B cell (primary cell): ENCODE data around the gene PEA15. TPM values are rescaled to one million over a fixed set of nuclear protein-coding genes. Genes with fewer than 3 reads are reported as not detected.
A peak's percentile ranks its signal among the peaks of the same experiment; 100 is the strongest.

ENCODE experiments used
- ATAC-seq: fragments of 200-7000 bp; cut with Tn5 transposase; one replicate; pipeline ENCODE4 v1.10.0; 2021; ENCODE audit warnings: low read depth, mild to moderate bottlenecking, moderate number of reproducible peaks, moderate library complexity
- CTCF ChIA-PET: fragments of 350-600 bp; sonication (Branson Sonifier 250); formaldehyde crosslinking; loops from one replicate; lab custom pipeline; 2021; ENCODE audit warnings: antibody characterized with exemption, inconsistent platforms; lab: Charles Lee
- POLR2A ChIA-PET: fragments of 350-600 bp; sonication (Branson Sonifier 250); formaldehyde crosslinking; loops from one replicate; lab custom pipeline; 2021; ENCODE audit warnings: antibody characterized with exemption; lab: Charles Lee
- DNase-seq: peaks from one replicate; pipeline ENCODE4 v3.0.0; 2013
- H2AFZ ChIP-seq: 2 replicates; pipeline ENCODE4 v1.6.1; 2012; ENCODE audit warnings: mild to moderate bottlenecking, low read depth, low read length; ENCODE audit not compliant: insufficient read depth, poor library complexity, severe bottlenecking
- H3K27ac ChIP-seq, 2 donors: 1 replicate in 1 of 2; 2 replicates in 1 of 2; pipeline ENCODE4 v1.5.1; 2012 to 2013; ENCODE audit warnings: low read length in 2 of 2, mild to moderate bottlenecking in 2 of 2, moderate library complexity in 1 of 2
- H3K27me3 ChIP-seq, 4 experiments: fragments of 200-600 bp in 1 of 4; sonication (generic) in 1 of 4; replicated peaks in 1 of 4; 1 replicate in 2 of 4; 2 replicates in 2 of 4; pipeline versions ENCODE4 v1.6.1 to v1.7.0; 2013 to 2016; ENCODE audit warnings: low read length in 3 of 4, mild to moderate bottlenecking in 2 of 4, mixed read lengths in 1 of 4, moderate library complexity in 1 of 4; ENCODE audit not compliant: insufficient read depth in 4 of 4, control insufficient read depth in 3 of 4; ENCODE audit errors: control extremely low read depth in 1 of 4
- H3K36me3 ChIP-seq, 2 experiments: replicated peaks in 1 of 2; 1 replicate in 1 of 2; 2 replicates in 1 of 2; pipeline versions ENCODE4 v1.6.1 to v1.7.1; 2013; ENCODE audit warnings: low read length in 1 of 2; ENCODE audit not compliant: insufficient read depth in 2 of 2, control insufficient read depth in 1 of 2; ENCODE audit errors: control extremely low read depth in 1 of 2, extremely low read depth in 1 of 2
- H3K4me1 ChIP-seq, 2 donors: fragments of 200-600 bp in 1 of 2; sonication (generic) in 1 of 2; 1 replicate in 1 of 2; 2 replicates in 1 of 2; pipeline versions ENCODE4 v1.5.1 to v1.6.1; 2013 to 2017; ENCODE audit warnings: low read length in 2 of 2; ENCODE audit not compliant: control insufficient read depth in 2 of 2, insufficient read depth in 2 of 2
- H3K4me2 ChIP-seq: replicated peaks from 2 replicates; pipeline ENCODE3; 2012; ENCODE audit warnings: mild to moderate bottlenecking, low read depth, low read length; ENCODE audit not compliant: poor library complexity, severe bottlenecking
- H3K4me3 ChIP-seq, 5 experiments: fragments of 200-600 bp in 1 of 5; sonication (generic) in 1 of 5; 1 replicate in 3 of 5; 2 replicates in 2 of 5; pipeline versions ENCODE4 v1.5.1 to v1.7.0; 2011 to 2016; ENCODE audit warnings: low read length in 4 of 5, mild to moderate bottlenecking in 4 of 5, low read depth in 2 of 5, control low read depth in 1 of 5, moderate library complexity in 1 of 5; ENCODE audit not compliant: insufficient read depth in 1 of 5; ENCODE audit errors: control extremely low read depth in 1 of 5, extremely low read depth in 1 of 5
- H3K79me2 ChIP-seq: fragments of 200-600 bp; sonication (generic); one replicate; pipeline ENCODE4 v1.6.0; 2016; ENCODE audit warnings: low read length; ENCODE audit not compliant: control insufficient read depth, insufficient read depth
- H3K9ac ChIP-seq: fragments of 200-600 bp; sonication (generic); 2 replicates; pipeline ENCODE4 v1.6.1; 2017; ENCODE audit warnings: mild to moderate bottlenecking, low read length, moderate library complexity
- H3K9me3 ChIP-seq, 3 donors: one replicate each; pipeline versions ENCODE4 v1.6.1 to v1.7.1; 2013; ENCODE audit warnings: low read length in 2 of 3; ENCODE audit not compliant: control insufficient read depth in 2 of 3, insufficient read depth in 1 of 3; ENCODE audit errors: control extremely low read depth in 1 of 3
- H4K20me1 ChIP-seq: 2 replicates; pipeline ENCODE4 v1.6.0; 2012; ENCODE audit warnings: mild to moderate bottlenecking, low read length; ENCODE audit not compliant: insufficient read depth, control insufficient read depth, poor library complexity, severe bottlenecking
- H3K27ac Mint-ChIP-seq: one replicate; pipeline ENCODE4 v1.8.0; 2021; ENCODE audit warnings: mixed read lengths
- H3K27me3 Mint-ChIP-seq: one replicate; pipeline ENCODE4 v1.8.0; 2021; ENCODE audit warnings: mixed read lengths
- H3K4me1 Mint-ChIP-seq: one replicate; pipeline ENCODE4 v1.8.0; 2021; ENCODE audit warnings: mixed read lengths
- H3K4me3 Mint-ChIP-seq: one replicate; pipeline ENCODE4 v1.8.0; 2021; ENCODE audit warnings: mixed read lengths
- H3K9me3 Mint-ChIP-seq: one replicate; pipeline ENCODE4 v1.8.0; 2022; ENCODE audit warnings: mixed read lengths; ENCODE audit not compliant: insufficient read depth
- CTCF ChIP-seq: fragments of 200-600 bp; IDR thresholded peaks from one replicate; pipeline ENCODE4 v1.8.0; 2022; ENCODE audit warnings: antibody characterized with exemption, mild to moderate bottlenecking
- EZH2 ChIP-seq: IDR thresholded peaks from 2 replicates; pipeline ENCODE4 v1.6.1; 2012; ENCODE audit warnings: borderline replicate concordance, low read depth, mild to moderate bottlenecking, moderate library complexity, low read length; ENCODE audit not compliant: insufficient read depth, poor library complexity, severe bottlenecking
- WGBS: methylation state at CpG from one replicate; pipeline ENCODE4 v1.1.5; 2013; ENCODE audit warnings: missing lambda C conversion rate; ENCODE audit not compliant: insufficient coverage; 5-methylcytosine and 5-hydroxymethylcytosine counted together
- intact Hi-C: fragments of 100-400 bp; cut with micrococcal nuclease; formaldehyde crosslinking; loops from one replicate; pipeline ENCODE4 v1.10.0; 2022
- polyA plus RNA-seq: library from polyadenylated mRNA; depleted of rRNA; stranded (reverse); fragments of >200 nt; gene quantifications from 2 replicates; pipeline ENCODE4 v1.2.3, GENCODE V29; 2012
- total RNA-seq, 2 donors: library from RNA; stranded (reverse); fragments of 120-200 nt in 1 of 2; gene quantifications; 1 replicate in 1 of 2; 2 replicates in 1 of 2; pipeline versions ENCODE4 v1.2.3 to v1.2.4, GENCODE V29; 2013 to 2022

PEA15 gene
- total and polyA plus RNA-seq, 2 donors (not counting 1 experiment from before 2014, with no cell fraction given) = 81.7 to 91.4 TPM

GRCh38 chr1:160168016-160168415, 37.2 kb upstream of the PEA15 start:
- no peak overlapping the region for H3K4me3 Mint-ChIP-seq
- peaks cover 15% of the 10 kb centered on the region for H3K4me1 Mint-ChIP-seq
- H3K4me2 ChIP-seq = no peak overlapping the region
- CTCF ChIA-PET = no interaction called here
- H3K9me3 ChIP-seq = no peaks in the 10 kb centered on the region
- H3K27ac ChIP-seq = no peak overlapping the region
- H2AFZ ChIP-seq = no peak overlapping the region
- H3K79me2 ChIP-seq = no peaks in the 10 kb centered on the region
- H3K36me3 ChIP-seq = no peaks in the 10 kb centered on the region
- H3K27me3 ChIP-seq = no peaks in the 10 kb centered on the region
- TF ChIP-seq EZH2 = no peak
- no peak for TF ChIP-seq CTCF
- H3K9ac ChIP-seq = no peak overlapping the region
- DNase-seq (no peak), ATAC-seq (no peak)
- no peaks in the 10 kb centered on the region for H4K20me1 ChIP-seq
- H3K27ac Mint-ChIP-seq = peak overlapping the region; percentile 1
- peaks cover 9 to 14% of the 10 kb centered on the region in 2 donors for H3K4me1 ChIP-seq
- intact Hi-C loops = no loop called here
- H3K4me3 ChIP-seq = no peak overlapping the region
- POLR2A ChIA-PET = no interaction called here
- 75% methylated on average over 2 of the region's 5 CpGs for WGBS
- H3K9me3 Mint-ChIP-seq = no peaks in the 10 kb centered on the region
- H3K27me3 Mint-ChIP-seq = peaks cover 4% of the 10 kb centered on the region

GRCh38 chr1:160168609-160169369, 36.4 kb upstream of the PEA15 start:
- no peaks in the 10 kb centered on the region for H3K79me2 ChIP-seq
- H2AFZ ChIP-seq = no peak overlapping the region
- H3K9ac ChIP-seq = no peak overlapping the region
- no peak overlapping the region for H3K4me3 ChIP-seq
- 92% methylated on average over 6 of the region's 13 CpGs for WGBS
- H3K27ac Mint-ChIP-seq = no peak overlapping the region
- no peaks in the 10 kb centered on the region for H3K27me3 ChIP-seq
- no peak overlapping the region for H3K27ac ChIP-seq
- intact Hi-C loops = no loop called here
- H3K4me1 Mint-ChIP-seq = peaks cover 15% of the 10 kb centered on the region
- no peak for TF ChIP-seq EZH2
- TF ChIP-seq CTCF = no peak
- H3K9me3 ChIP-seq = no peaks in the 10 kb centered on the region
- H4K20me1 ChIP-seq = no peaks in the 10 kb centered on the region
- H3K4me1 ChIP-seq = peaks cover 9 to 14% of the 10 kb centered on the region in 2 donors
- no peak overlapping the region for H3K4me2 ChIP-seq
- POLR2A ChIA-PET = interaction anchor here (0.6 kb wide), 1 partner anchor 149 kb away, joined by 10 read pairs; no protein-coding TSS in a partner anchor
- no peaks in the 10 kb centered on the region for H3K9me3 Mint-ChIP-seq
- peaks cover 4% of the 10 kb centered on the region for H3K27me3 Mint-ChIP-seq
- CTCF ChIA-PET = interaction anchor here (1.0 to 1.1 kb wide), 2 partner anchors 51 to 972 kb away, joined by 3 to 4 read pairs; no protein-coding TSS in a partner anchor
- ATAC-seq (no peak), DNase-seq (no peak)
- no peaks in the 10 kb centered on the region for H3K36me3 ChIP-seq
- H3K4me3 Mint-ChIP-seq = no peak overlapping the region
